ENCODE measurements around the gene RBMS3.
"Not testable (repeated sequence)": the region's sequence is repeated elsewhere in the genome, so short reads cannot be mapped to it uniquely, and the experiment has no call there.

RBMS3 gene

DNA sequence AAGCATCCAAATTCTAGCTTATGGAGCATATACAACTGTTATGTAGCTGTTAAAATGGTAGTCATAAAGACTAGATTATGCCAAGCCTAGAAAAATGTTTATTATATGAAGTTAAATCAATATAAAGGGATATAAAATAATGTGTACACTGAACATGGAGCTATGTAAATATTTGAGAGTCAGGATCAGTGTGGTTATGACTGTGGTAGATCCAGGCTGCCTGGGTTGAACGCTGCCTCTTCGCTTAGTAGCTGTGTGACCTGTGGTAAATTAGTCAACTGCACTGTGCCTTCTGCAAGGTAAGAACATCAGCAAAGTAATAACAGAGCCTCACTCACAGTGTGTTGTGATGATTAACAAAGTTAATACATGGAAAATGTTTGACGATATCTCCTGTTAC lies 212.2 kb downstream of the RBMS3 start:
- DNase-seq = no peak

DNA sequence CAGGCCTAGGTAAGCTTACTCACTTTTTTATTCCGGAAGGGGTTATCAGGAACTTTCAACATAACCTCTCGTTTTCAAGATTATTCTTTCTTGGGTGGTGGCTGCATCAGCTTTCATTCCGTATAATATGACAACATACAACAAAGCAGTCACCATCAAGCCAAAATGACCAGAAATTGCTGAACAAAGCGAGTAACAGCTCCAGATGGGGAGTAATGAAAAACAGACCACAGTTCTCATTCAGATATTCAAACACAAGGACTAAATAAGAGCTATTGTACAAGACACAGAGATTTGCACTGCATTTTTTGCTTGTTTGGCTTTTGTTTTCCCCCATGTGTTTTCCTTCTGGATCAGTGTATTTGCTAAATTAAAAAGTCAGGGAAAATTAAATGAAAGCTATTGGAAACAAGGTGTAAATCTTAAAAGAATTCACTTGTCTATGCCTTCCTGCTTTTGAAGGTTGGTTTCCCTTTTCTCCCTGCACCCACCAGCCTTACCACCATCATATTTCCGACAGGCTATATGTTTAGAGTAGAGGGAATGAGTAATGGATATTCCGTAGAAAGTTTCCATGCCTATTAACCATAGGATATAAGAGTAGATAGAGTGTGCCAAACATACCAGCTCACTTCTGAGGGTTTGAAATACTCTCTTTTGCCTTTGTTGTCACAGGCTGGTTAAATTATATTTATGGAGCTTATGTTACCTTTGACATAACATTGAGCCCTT lies 213.6 kb downstream of the RBMS3 start:
- DNase-seq = no peak

DNA sequence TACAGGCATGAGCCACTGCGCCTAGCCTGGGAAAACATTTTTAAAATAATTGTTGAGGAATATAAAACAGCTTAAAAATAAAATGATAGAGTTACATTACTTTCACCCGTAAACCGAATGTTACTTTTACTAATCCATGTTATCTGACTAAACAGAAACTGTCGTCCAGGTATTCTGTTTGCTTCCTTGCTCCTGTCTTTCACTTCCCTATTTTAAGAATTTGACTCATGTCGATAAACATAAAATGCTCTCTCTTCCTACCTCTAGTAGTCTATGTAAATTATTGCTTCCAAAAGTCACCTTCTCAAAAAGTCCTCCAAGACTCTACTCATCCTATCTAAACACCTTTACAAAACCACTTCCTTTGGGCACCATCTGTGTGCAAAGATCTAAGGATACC lies 216.4 kb downstream of the RBMS3 start:
- no peak for DNase-seq

DNA sequence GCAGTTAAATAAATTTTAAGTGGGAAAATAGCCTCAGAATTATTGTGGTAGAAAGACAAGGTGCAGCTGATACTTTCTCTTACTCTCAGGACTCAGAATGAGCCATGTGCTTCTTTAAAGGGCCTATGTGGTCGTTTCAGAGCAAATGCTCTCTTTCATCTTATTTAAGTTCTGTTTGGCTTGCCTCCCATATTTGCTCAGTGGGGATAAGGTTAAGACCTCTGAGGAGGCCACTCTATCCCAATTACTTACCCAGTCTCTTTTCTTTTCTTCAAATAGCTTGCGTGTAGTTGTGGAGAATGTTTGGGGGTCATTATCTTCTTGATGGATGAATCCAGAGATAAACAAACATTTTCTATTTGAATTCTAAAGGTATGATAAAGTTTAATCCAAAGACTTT lies 221.9 kb downstream of the RBMS3 start:
- DNase-seq = no peak

DNA sequence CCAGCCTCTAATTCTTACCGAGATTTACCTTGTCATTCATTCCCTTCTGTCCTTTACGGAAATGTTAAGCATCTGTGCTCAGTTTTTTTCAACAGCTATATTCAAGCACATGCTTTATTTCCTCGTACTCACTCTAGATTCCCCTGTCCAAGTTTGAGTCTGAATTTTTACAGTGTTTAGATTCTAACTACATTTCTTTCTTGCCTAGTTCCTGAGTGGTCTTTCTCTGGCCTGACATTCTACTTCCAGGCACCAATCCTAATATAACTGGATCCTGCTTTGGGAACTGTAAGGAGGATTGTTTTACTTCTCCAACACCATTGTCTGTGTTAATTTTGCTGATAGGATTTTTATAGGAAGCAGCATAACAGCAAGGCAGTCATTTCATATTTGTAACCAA lies 222.4 kb downstream of the RBMS3 start:
- DNase-seq = no peak

DNA sequence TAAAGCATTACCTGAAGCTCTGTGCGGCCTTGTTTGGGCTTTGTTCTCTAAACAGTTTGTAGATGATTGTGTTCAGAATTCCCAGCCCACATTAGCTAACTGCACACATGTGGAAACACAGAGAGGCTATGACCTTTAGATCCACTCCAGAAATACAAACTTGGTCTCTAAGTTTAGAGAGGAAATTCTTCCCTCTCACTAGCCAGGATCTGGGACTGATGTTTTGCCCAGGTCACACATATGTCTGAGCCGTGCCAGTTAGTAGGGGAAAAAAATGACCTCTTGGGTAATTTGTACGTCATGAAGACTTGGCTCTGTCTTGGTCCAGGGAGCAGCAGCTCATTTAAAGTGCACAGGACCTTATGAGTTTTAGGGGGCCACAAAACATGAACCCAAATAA lies 223.1 kb downstream of the RBMS3 start:
- DNase-seq = no peak

DNA sequence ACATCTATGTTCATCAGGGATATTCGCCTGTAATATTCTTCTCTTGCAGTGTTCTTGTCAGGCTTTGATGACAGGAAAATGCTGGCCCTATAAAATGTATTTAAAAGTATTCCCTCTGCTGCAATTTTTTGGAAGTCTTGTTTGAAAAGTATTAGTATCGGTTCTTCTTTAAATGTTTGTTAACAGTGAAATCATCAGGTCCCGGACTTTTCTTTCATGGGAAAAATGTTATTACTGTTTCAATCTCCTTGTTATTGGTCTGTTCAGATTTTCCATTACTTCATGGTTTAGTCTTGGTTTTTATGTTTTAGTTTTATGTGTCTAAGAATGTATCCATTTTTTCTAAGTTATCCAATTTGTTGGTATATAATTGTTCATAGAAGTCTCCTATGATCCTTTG lies 225.6 kb downstream of the RBMS3 start:
- no peak for DNase-seq

DNA sequence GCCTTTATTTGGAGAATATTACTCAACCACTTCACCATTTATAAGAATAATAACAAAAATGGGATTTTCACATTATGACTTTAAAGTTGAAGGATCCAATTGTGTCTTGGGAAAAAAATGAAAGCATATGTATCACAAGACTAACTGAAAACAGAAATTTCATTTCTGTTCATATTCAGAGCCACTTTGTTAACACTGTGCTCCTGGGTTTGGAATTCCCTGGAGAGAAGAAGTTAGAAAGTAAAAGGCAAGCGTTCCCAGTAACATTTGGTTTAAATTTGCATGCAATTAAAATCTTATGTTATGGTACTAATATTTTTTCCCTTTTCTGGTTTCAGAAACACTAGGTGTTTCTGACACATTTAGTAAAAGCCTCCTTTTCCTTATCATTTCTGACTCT lies 230.8 kb downstream of the RBMS3 start:
- DNase-seq = no peak

DNA sequence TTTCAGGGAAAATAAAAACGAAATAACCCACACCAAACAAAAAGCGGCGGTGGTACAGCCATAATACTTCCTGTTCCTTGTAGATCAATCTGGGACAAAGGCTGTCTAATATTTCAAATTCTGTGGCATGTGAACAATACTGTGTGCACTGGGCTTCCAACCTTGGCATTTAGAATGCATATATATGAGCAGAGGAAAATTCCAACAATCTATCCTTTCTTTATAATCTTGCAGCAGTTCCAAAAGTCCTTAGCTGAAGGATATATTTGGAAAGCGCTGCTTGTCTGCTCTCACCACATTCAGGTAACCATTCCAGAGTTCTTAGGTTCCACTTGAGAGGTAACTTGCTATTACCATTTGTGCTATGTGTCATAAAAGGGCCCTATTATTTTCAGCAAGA lies 231.8 kb downstream of the RBMS3 start:
- no peak for DNase-seq

DNA sequence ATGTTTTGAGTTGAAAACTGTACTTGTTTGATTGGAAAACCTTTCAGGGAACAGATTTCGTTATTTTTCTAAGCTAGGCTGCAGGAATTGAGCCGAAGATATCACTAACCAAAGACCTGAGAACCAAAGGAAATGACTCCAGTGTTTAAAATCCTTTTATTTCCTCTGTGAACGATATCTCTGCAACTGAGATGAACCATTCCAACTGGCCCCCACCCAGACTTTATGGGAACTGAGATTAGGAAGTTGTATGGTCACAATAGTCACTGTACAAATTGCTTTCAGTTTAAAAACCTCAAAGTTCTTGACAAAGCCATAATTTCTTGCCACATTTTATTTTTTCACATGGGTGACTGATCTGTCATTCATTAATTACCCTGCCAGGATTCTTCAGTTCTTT lies 232.4 kb downstream of the RBMS3 start:
- DNase-seq = no peak

DNA sequence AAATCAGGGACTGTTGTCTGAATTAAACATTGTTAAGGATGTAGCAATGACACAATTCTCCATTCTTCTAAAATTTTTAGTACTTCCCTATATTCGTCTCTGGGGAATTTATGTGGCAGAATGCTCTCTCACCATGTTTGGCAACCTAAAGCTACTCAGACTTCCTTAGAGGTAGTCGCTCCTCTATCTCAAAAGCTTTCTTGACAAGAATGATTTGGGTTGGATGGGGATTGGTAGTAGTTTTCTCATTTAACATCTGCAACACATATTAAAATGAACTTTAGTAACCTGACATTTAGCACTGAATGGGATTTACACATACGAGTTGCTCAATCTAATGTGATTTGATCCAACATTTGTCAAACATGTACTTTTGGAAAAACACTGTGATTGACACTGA lies 233.3 kb downstream of the RBMS3 start:
- no peak for DNase-seq

DNA sequence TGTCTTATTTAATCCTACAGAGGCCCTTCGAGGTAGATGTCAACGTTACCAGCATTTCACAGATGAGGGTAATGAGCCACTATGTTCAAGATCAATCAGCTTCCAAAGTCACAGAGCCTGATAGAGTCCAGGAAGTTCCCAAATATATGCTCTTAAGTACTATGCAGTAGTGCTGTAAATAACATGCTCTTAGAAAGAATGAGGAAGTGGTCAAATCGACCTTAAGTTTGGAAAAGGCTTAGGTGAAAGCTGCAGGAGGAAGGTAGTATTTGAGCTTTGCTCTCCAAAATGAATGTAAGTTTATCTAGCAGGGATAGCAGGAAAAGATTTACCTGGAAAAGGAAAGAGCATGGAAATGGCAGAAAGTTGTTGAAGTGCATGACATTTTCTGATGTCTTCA lies 234.0 kb downstream of the RBMS3 start:
- DNase-seq = no peak

DNA sequence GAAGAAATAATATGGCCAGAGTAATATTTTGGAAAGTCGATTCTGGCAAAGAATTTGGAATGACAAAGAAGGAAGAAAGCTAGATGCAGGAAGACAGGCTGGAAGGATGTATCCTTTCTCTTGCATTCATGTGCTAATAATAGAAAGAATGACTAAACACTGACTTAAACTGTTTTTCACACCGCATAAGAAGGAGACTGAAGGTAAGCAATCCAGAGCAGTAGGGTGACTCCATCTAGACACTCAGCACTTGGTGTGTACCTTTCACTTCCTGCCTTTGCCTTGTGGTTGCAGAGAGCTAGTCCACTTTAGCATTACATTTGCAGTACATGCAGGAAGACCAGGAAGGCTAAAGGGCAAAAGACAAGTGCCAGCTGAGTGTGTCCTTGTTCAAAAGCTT lies 234.6 kb downstream of the RBMS3 start:
- DNase-seq = no peak

DNA sequence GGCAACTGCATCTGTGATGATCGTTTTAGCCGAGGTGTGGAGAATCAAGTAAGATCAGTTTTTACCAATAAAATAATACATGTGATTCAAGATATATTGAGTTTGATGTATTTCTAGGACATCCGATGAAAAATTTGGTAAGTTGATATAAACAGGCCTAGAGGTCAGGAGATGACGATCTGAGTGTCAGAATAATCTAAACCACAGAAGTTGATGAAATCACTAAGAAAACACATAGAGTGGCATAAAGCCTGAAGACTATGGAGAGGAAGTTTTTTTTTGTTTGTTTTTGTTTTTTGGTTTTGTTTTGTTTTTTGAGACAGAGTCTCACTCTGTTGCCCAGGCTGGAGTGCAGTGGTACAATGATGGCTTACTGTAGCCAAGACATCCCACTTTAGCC lies 235.3 kb downstream of the RBMS3 start:
- DNase-seq = no peak

DNA sequence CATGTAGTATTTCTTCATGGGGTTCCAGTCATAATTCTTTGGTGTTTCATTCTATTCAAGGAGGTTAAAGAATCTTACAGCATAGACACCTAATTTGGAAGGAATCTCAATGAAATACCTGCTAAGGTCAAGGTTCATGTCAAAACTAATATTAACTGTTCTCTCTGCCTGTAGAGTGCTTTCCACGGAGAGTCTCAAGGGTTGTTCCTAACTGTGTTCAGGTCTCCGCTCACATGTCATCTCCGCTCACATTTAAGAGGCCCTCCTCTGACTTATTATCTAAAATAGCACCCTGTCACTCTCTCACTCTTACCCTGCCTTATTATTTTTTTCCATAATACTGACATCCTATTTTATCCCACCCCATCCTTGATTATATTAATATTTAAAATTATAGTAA lies 239.9 kb downstream of the RBMS3 start:
- no peak for DNase-seq

DNA sequence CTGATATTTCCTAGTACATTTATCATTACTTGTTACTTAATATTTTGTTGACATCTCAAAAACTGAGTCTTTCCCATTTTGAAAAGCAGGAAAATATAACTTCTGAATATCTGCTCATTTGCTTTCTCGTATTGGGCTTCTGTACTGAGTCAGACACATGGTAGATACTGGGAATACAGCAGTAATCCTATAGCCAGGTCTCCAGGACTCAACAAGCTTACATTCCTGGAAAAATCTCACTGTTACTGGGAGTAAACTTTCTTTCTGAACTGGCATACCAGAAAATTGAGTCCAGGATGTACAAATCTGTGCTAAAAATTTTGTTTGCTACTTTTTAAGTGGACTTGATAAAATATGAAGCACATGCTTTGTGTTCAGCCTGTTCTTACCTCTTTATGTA lies 240.4 kb downstream of the RBMS3 start:
- no peak for DNase-seq

DNA sequence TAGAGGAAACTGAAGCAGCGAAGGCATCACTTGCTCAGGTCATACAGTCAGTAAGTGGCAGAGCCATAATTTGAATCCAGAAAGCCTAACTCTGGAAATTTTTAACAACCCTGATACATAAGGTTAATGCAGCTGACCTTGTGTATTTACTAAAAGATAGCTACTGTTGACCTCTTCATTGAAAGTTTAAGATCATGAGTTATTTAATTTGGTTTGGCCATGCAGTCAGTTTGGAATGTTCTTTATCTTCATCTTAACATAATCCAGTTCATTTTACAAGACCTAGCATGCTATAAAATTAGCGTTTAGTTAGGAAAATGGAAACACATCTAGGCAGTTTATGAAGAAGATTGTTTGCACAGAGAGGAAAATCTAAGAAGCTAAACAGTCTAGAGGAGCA lies 240.9 kb downstream of the RBMS3 start:
- DNase-seq = no peak

DNA sequence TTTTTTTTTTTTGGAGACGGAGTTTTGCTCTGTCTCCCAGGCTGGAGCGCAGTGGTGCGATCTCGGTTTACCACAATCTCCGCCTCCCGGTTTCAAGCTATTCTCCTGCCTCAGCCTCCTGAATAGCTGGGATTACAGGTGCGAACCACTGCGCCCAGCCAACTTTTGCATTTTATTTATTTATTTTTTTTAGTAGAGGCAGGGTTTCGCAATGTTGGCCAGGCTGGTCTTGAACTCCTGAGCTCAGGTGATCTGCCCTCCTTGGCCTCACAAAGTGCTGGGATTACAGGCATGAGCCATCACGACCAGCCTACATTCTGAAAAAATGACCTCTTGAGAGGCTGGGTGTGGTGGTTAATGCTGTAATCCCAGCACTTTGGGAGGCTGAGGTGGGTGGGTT lies 243.6 kb downstream of the RBMS3 start:
- not testable (repeated sequence) for DNase-seq

DNA sequence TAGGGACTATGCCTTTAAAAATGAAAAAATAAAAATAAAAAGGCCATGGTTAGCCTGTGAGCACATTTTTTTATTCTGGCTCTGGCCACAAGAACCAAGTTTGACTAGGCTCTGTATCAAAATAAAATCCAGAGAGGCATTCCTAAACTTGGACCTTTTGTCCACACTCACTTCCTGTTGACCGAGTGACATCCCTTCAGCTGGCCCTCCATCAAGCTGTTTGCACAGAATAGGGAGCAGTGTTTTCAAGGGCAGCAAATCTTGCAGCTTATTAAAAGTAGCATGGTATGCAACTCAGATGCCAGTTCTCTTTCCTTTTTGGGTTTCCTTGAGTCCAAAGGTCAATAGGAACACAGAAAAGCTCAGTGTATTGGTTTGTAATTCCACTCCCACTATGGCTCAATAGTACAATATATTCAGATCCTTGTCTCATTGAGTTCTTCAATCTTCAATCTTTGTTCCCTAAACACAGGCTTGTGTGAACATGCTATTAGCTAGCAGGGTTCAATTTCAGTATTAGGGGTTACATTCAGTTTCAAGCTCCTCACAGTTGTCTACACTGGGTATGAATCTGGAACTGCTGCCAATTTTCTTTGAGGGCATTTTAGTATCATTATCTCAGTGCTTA lies 244.5 kb downstream of the RBMS3 start:
- no peak for DNase-seq

DNA sequence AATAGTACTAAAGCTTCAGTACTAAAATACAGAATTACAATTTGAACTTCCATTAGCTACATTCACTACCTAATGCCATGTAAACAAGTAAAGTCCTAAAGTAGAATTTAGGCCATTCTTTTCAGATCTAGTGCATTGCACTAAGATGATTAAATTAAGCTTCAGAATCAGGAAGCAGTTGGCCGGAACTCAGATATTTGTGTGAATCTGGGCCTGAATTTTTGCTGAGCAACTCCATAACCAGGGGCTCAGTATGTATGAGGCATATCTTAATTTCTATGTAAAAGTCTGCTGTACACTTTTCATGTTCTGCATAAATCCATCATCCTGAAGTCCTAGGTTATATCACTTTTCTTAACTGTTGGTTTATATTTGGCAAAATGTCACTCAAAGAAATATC lies 246.4 kb downstream of the RBMS3 start:
- DNase-seq = no peak

DNA sequence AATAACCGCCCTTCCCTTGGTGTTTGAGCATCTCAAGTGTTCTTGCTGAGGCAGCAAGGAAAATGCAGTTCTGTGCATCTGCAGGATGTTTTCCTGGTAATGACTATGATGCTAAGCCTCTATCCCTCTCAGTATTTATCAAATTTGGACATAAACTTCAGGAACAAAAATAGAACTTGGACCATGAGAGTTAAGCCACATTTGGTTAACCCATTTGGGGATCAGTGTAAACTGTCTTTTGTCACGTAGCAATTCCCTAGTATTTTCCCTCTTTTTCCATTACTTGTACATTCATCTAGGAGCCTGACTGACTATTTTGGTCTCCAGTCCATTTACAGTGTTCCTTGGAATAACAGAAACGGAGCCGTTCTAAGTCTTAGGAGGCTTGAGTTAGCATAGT lies 250.8 kb downstream of the RBMS3 start:
- DNase-seq = no peak

DNA sequence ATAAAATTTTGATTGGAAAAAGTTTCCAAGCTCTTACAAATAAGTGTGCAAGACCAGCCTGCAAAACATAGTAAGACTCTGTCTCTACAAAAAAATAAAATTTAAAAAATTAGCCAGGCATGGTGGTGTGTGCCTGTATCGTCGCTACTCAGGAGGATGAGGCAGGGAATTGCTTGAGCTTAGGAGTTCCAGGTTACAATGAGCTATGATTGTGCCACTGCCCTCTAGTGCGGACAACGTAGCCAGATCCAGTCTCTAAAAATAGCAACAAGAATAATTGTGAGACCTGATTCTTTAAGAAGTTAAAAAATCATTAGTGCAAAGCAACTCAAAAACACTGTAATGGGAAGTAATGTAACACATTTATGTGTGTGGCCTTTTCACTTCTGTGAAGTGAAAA lies 251.6 kb downstream of the RBMS3 start:
- DNase-seq = no peak

DNA sequence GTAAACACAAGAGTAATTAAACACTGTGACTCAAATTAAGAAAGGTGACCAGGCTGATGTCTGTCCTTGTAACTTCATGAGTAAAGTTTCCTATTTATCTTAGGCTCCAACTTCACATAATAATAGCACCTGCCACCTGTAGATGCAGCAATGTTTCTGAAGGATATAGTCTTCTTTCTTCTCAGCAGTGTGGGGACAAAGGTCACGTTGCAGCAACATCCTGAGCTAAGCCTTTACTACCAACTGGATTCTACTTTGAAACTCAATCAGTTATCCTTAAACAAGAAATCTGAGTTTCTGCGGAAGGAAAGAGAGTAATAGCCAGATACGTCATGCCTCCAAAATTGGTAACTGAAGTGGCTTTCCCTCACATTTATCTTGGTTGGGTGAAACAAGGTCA lies 253.1 kb downstream of the RBMS3 start:
- no peak for DNase-seq

DNA sequence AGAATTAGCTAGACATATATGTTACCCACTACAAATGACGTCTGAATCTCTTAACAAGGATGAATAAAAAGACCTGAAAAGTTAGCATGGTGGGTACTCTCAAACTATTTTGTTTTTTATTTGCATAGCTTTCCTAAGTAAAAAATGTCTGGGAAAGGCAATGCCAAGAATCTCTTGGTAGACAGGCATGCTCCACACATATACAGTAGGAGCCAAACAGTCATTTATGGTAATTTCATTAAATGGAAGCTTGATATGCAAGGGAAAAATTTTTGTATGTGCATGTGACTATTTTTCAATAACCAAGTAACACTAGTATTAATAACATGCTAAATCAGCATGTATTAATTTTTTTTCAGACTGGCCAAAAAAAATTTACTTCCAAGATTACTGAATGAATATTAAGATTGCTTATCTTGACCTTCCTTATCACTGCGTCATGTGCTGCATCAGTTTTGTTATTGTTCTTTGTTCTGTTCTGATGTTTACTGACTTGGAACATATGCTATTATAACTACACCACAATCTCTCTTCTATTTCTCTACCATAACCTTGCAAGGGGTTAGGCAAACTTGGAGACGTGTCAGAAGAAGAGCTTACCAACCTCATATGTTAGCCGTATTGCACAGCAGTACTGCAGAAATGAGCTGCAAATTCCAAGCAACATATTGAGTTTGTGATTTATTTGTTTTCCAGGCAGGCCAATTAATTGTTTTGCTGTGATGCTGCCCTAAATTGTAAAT lies 255.3 kb downstream of the RBMS3 start:
- DNase-seq = no peak

Data from cerebellar nuclear complex (tissue), 1 donor.